CD4-positive, alpha-beta T cell treated with Interferon gamma for 1 hour (primary cell): ENCODE measurements around the gene GPRC6A.
"Not testable (repeated sequence)": the region's sequence is repeated elsewhere in the genome, so short reads cannot be mapped to it uniquely, and the experiment has no call there.

Experiments used
- DNase-seq: peaks from one replicate; pipeline ENCODE4 v3.0.0-alpha.2; 2020

The GPRC6A gene

GRCh38 chr6:116828983-116829382 is at the start of gene GPRC6A:
TSS of gene GPRC6A (minus strand) at chr6:116829083. CDS start at chr6:116829013, 70 bp downstream.
- DNase-seq: no peak

- no peak for DNase-seq
Measured at GRCh38 chr6:116877743-116878142, 48.9 kb upstream of the GPRC6A start.

GRCh38 chr6:116876635-116877611 is 48.0 kb upstream of the GPRC6A start, which contains the start of gene RFX6:
TSS of gene RFX6 (plus strand) at chr6:116877242. CDS start at chr6:116877276, 34 bp downstream.
- DNase-seq: no peak

GRCh38 chr6:116876107-116876506 is 47.2 kb upstream of the GPRC6A start:
- DNase-seq: no peak

DNA sequence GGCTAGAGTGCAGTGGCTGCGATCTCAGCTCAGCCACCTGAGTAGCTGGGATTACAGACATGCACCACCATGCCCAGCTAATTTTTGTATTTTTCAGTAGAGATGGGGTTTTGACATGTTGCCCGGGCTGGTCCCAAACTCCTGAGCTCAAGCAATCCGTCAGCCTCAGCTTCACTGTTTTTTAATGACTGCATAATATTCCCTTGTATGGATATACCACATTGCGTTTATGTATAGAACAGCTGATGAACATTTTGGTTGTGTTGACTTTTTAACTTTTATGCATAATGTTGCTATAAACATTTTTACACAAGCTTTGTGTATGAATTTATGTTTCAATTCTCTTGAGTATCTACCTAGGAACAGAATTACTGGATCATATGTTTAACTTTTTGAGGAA is 43.9 kb upstream of the GPRC6A start:
- DNase-seq: no peak

DNA sequence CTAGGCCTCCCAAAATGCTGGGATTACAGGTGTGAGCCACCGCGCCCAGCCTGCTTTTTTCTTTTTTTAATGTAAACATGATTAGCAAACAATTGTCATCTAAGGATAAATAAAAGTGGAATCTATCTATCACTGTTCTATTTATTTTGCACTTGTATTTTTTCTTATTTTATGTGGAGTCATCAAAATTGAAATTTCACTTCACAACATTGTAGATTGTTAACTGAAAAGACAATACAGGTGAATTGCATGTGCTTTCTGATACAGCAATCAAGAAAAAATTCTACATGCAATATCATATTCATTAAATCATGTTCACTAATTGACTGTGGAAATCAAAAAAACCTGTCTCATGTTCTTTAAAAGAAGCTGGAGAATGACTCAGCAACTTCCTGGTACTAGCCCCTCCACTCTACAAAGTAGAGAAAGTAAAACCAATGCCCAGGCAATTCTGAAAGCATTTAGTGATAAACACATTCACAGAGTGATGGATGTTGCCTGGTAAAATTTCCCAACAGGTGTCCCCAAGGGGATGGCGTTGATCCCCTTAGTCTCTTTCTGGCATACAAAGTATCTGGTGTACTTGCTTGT is 37.5 kb upstream of the GPRC6A start:
- no peak for DNase-seq

GRCh38 chr6:116859264-116859663 is 30.4 kb upstream of the GPRC6A start:
- no peak for DNase-seq

- no peak for DNase-seq
Measured at GRCh38 chr6:116858060-116858459, 29.2 kb upstream of the GPRC6A start.

GRCh38 chr6:116847227-116847626 is 18.3 kb upstream of the GPRC6A start:
- no peak for DNase-seq

DNA sequence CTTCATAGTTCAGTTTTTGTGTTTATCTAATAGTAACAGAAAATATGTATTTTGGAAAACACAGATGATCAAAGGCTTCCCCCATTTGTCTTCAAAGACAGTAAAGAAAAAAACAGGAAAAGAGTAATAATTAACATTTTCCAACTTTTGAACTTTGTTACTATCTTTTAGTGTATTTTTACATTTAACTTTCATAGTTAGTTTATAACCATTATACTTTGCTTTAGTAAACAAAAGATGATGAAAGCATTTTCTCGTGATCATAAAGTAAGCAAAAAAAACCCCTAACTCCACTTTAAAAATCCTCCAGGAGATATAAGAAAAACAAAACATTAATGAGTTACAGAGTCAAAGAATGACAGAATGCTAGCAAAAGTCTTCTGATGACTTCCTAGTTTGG is 13.6 kb upstream of the GPRC6A start:
- DNase-seq: no peak

DNA sequence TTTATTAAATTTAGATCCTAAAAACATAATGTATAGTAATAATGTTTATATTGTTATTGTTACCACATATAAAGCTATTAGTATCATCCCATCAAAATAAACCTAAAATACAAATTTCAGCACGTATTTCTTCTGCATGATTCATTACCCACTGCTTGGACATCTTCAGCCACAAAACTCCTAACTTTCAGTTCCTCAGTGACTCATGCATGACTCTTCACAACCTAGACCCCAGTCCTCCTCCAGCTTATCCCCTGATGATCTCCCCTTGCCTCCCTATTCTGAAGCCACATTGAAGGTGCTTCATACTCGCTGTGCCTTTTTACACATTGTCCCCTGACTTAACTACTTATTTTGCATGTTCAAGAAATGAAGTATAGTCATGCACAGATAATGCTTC is 11.2 kb upstream of the GPRC6A start:
- no peak for DNase-seq

- no peak for DNase-seq
Measured at GRCh38 chr6:116836606-116837342, 7.9 kb upstream of the GPRC6A start.

DNA sequence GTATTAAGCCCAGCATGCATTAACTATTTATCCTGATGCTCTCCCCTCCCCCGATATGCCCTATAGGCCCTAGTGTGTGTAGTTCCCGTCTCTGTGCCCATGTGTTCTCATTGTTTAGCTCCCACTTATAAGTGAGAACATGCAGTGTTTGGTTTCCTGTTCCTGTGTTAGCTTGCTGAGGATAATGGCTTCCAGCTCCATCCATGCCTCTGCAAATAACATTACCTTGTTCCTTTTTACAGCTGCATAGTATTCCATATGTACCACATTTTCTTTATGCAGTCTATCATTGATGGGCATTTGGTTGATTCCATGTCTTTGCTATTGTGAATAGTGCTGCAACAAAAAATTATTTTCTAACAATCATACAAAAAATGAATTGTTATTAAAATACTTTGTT is 5.6 kb upstream of the GPRC6A start:
- DNase-seq: not testable (repeated sequence)

- no peak for DNase-seq
Measured at GRCh38 chr6:116827561-116828240, 1.2 kb downstream of the GPRC6A start.

DNA sequence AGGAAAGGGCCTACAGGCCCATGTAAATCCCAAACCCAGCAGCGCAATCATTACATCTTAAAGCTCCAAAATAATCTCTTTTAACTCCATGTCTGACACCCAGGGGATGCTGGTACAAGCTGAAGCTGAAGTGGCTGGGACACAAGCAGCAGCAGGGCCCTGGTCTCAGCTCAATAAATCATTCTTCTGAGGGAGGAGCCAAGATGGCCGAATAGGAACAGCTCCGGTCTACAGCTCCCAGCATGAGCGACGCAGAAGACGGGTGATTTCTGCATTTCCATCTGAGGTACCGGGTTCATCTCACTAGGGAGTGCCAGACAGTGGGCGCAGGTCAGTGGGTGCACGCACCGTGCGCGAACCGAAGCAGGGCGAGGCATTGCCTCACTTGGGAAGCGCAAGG is 12.5 kb downstream of the GPRC6A start:
- not testable (repeated sequence) for DNase-seq

- DNase-seq: no peak
Measured at GRCh38 chr6:116812051-116812650, 16.7 kb downstream of the GPRC6A start.

- DNase-seq: no peak
Measured at GRCh38 chr6:116801971-116802370, 26.9 kb downstream of the GPRC6A start.

GRCh38 chr6:116799945-116800344 is 28.9 kb downstream of the GPRC6A start:
- DNase-seq: no peak

GRCh38 chr6:116797585-116797984 is 31.3 kb downstream of the GPRC6A start:
- no peak for DNase-seq

- no peak for DNase-seq
Measured at GRCh38 chr6:116793224-116793623, 35.7 kb downstream of the GPRC6A start.

DNA sequence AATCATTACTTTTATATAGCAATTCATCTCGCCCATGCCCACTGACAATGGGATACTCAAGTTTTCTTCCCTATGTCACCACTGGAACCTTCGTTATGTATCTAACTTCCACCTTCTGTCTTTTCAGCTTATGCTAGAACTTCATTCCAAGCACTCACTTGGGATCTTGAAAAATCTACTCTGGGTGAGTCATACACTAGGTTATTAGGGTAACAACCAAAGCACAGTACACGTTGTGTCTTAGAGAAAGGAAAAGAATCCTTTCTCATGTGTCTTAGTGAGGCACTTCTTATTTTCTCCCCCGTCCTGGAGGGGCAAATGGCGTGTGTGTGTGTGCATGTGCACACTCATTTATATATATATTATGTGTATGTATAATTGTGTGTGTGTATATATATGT is 45.0 kb downstream of the GPRC6A start:
- DNase-seq: no peak

DNA sequence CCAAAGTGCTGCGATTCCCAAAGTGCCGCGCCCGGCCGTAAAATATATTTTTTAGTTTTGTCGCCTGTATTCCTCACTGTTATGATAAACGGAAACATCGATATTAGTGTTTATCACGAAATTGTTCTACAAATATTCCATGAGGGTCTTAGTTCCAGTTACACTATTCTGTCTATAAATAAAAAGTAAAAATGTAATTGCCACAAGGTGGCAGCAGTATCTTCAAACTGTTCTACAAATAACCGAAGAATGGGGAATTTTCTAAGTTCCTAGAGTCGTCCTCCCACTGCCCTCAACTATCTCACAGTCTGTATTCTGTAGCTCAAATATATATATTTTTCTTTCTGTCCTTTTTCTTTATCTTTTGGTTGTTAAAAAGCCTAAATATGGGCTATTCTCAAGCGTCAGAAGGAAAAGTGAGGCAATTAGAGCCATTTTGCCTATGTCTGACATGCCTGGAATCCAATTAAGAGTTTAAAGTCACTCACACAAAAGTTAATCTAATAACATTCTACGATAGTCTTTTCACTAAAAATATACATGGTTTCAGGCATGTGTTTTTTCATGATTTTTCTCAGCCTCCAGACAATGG is 49.2 kb downstream of the GPRC6A start:
- no peak for DNase-seq
